PFSK-1 (cell line): ENCODE results near the gene CHTF18.

Source experiments
- FOXP2 ChIP-seq: optimal IDR thresholded peaks from 2 replicates; pipeline ENCODE3; 2011; ENCODE audit warnings: borderline replicate concordance, control low read depth, inconsistent platforms; ENCODE audit not compliant: insufficient read depth; ENCODE audit errors: extremely low read length, extremely low read depth
- POLR2AphosphoS5 ChIP-seq: IDR thresholded peaks from 2 replicates; pipeline ENCODE4 v1.6.1; 2012; ENCODE audit warnings: low read depth, mild to moderate bottlenecking, control low read depth, low read length, moderate library complexity
- SIN3A ChIP-seq: IDR thresholded peaks from 2 replicates; pipeline ENCODE4 v1.6.1; 2012; ENCODE audit warnings: mild to moderate bottlenecking, low read length, moderate library complexity, borderline replicate concordance; ENCODE audit not compliant: insufficient read depth
- TAF1 ChIP-seq: IDR thresholded peaks from 2 replicates; pipeline ENCODE4 v1.6.1; 2012; ENCODE audit warnings: low read length, control low read depth, borderline replicate concordance; ENCODE audit not compliant: insufficient read depth
- TF ChIP-seq, protein P1 (sequence below), 2 experiments: IDR thresholded peaks; 2 replicates each; pipeline versions ENCODE4 v1.6.1 to v1.8.0; 2011 to 2012; ENCODE audit warnings: low read depth in 2 of 2, low read length in 2 of 2, control low read depth in 1 of 2, inconsistent platforms in 1 of 2, mild to moderate bottlenecking in 1 of 2, moderate library complexity in 1 of 2; ENCODE audit not compliant: insufficient read depth in 1 of 2

DNA sequence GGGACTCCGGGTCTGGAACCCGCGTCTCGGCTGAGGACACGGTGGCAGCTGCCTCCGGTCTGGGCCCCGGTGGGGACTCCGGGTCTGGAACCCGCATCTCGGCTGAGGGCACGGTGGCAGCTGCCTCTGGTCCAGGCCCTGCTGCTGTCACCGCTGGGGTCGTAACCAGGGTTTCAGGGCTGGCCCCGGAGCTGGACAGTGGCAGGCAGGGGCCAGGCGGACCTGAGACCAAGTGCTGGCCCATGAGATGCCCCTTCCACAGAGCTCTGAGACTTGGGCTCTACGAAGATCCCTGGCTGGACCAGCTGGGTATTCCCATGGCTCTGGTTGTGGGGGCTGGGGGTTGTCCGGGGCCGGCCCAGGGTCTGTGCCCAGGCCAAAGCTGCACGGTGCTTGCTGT lies 4.0 kb upstream of the CHTF18 start:
- TF ChIP-seq TAF1 = no peak
- no peak for TF ChIP-seq POLR2AphosphoS5
- no peak for TF ChIP-seq FOXP2
- TF ChIP-seq, protein P1, sequence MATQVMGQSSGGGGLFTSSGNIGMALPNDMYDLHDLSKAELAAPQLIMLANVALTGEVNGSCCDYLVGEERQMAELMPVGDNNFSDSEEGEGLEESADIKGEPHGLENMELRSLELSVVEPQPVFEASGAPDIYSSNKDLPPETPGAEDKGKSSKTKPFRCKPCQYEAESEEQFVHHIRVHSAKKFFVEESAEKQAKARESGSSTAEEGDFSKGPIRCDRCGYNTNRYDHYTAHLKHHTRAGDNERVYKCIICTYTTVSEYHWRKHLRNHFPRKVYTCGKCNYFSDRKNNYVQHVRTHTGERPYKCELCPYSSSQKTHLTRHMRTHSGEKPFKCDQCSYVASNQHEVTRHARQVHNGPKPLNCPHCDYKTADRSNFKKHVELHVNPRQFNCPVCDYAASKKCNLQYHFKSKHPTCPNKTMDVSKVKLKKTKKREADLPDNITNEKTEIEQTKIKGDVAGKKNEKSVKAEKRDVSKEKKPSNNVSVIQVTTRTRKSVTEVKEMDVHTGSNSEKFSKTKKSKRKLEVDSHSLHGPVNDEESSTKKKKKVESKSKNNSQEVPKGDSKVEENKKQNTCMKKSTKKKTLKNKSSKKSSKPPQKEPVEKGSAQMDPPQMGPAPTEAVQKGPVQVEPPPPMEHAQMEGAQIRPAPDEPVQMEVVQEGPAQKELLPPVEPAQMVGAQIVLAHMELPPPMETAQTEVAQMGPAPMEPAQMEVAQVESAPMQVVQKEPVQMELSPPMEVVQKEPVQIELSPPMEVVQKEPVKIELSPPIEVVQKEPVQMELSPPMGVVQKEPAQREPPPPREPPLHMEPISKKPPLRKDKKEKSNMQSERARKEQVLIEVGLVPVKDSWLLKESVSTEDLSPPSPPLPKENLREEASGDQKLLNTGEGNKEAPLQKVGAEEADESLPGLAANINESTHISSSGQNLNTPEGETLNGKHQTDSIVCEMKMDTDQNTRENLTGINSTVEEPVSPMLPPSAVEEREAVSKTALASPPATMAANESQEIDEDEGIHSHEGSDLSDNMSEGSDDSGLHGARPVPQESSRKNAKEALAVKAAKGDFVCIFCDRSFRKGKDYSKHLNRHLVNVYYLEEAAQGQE (IDR thresholded peaks at IDR 0.05; ENCODE audit: insufficient read depth in 1 of 2, low read depth in 2 of 2, low read length in 2 of 2) = no peak
- no peak for TF ChIP-seq SIN3A
